Neural cell (in vitro differentiated cells): ENCODE data around the gene SLCO1B1. TPM values are rescaled to one million over a fixed set of nuclear protein-coding genes. Genes with fewer than 3 reads are reported as not detected.

Source experiments
- H2AFZ ChIP-seq: fragments of 200-600, 300-800 bp; sonication (generic), shearing (Covaris generic); 2 replicates; pipeline ENCODE4 v1.6.0; 2014; ENCODE audit warnings: low read depth, mild to moderate bottlenecking, antibody characterized with exemption, low read length, moderate library complexity
- H3F3A ChIP-seq: fragments of 200-600 bp; shearing (Covaris generic); 2 replicates; pipeline ENCODE4 v1.6.1; 2016; ENCODE audit warnings: mild to moderate bottlenecking, moderate library complexity, mixed read lengths, antibody characterized with exemption, low read length; ENCODE audit not compliant: insufficient read depth, poor library complexity, severe bottlenecking
- H3K27ac ChIP-seq: fragments of 200-600, 300-800 bp; sonication (generic), shearing (Covaris generic); 2 replicates; pipeline ENCODE4 v1.5.1; 2014; ENCODE audit warnings: mild to moderate bottlenecking, low read length, moderate library complexity
- H3K27me3 ChIP-seq: fragments of 300-800, 200-600 bp; sonication (generic), shearing (Covaris generic); 2 replicates; pipeline ENCODE4 v1.6.0; 2014; ENCODE audit warnings: mild to moderate bottlenecking, low read depth, low read length, moderate library complexity; ENCODE audit not compliant: insufficient read depth
- H3K36me3 ChIP-seq: fragments of 300-800, 200-600 bp; sonication (generic), shearing (Covaris generic); 2 replicates; pipeline ENCODE4 v1.5.1; 2014; ENCODE audit warnings: mild to moderate bottlenecking, antibody characterized with exemption, low read length, moderate library complexity; ENCODE audit not compliant: insufficient read depth
- H3K4me2 ChIP-seq: fragments of 300-800, 200-600 bp; sonication (generic), shearing (Covaris generic); 2 replicates; pipeline ENCODE4 v1.6.0; 2014; ENCODE audit warnings: mild to moderate bottlenecking, low read length
- H3K4me3 ChIP-seq: fragments of 300-800, 200-600 bp; sonication (generic), shearing (Covaris generic); 2 replicates; pipeline ENCODE4 v1.5.1; 2014; ENCODE audit warnings: mild to moderate bottlenecking, low read length, moderate library complexity
- H3K79me2 ChIP-seq: fragments of 200-600 bp; shearing (Covaris generic); replicated peaks from 2 replicates; pipeline ENCODE4 v1.6.0; 2014; ENCODE audit warnings: mild to moderate bottlenecking, low read length, moderate library complexity; ENCODE audit not compliant: insufficient read depth
- H3K9ac ChIP-seq: fragments of 300-800, 200-600 bp; sonication (generic), shearing (Covaris generic); 2 replicates; pipeline ENCODE4 v1.6.1; 2016; ENCODE audit warnings: mild to moderate bottlenecking, low read length, mixed read lengths
- H3K9me2 ChIP-seq: fragments of 200-600 bp; shearing (Covaris generic); 2 replicates; pipeline ENCODE4 v1.6.1; 2016; ENCODE audit warnings: mild to moderate bottlenecking, low read length, mixed read lengths; ENCODE audit not compliant: insufficient read depth
- H3K9me3 ChIP-seq: fragments of 200-600, 300-800 bp; sonication (generic), shearing (Covaris generic); 2 replicates; pipeline ENCODE4 v1.6.1; 2016; ENCODE audit warnings: mild to moderate bottlenecking, mixed run types, low read length, moderate library complexity, mixed read lengths
- H4K20me1 ChIP-seq: fragments of 200-600 bp; shearing (Covaris generic); 2 replicates; pipeline ENCODE4 v1.6.1; 2016; ENCODE audit warnings: mild to moderate bottlenecking, mixed run types; ENCODE audit not compliant: insufficient read depth
- CTCF ChIP-seq: fragments of 450-650 bp; IDR thresholded peaks from 2 replicates; pipeline ENCODE4 v1.5.1; 2014; ENCODE audit warnings: antibody characterized with exemption, mild to moderate bottlenecking, moderate library complexity; ENCODE audit not compliant: poor library complexity, severe bottlenecking
- EP300 ChIP-seq: fragments of 450-650 bp; conservative IDR thresholded peaks from 2 replicates; pipeline ENCODE4 v1.6.1; 2014; ENCODE audit warnings: antibody characterized with exemption, mild to moderate bottlenecking, moderate library complexity; ENCODE audit not compliant: poor library complexity, severe bottlenecking
- EZH2 ChIP-seq: fragments of 200-600, 300-800 bp; shearing (Covaris generic), sonication (generic); IDR thresholded peaks from 2 replicates; pipeline ENCODE4 v1.6.1; 2014; ENCODE audit warnings: antibody characterized with exemption, low read length, borderline replicate concordance, mild to moderate bottlenecking; ENCODE audit not compliant: insufficient read depth, poor library complexity, severe bottlenecking
- MXI1 ChIP-seq: fragments of 450-650 bp; conservative IDR thresholded peaks from 2 replicates; pipeline ENCODE4 v1.6.1; 2014; ENCODE audit warnings: antibody characterized with exemption, mild to moderate bottlenecking; ENCODE audit not compliant: poor library complexity, severe bottlenecking
- POLR2AphosphoS5 ChIP-seq: IDR thresholded peaks from 2 replicates; pipeline ENCODE4 v1.6.1; 2012
- RAD21 ChIP-seq: fragments of 450-650 bp; conservative IDR thresholded peaks from 2 replicates; pipeline ENCODE4 v1.6.1; 2014; ENCODE audit warnings: antibody characterized with exemption, mild to moderate bottlenecking, moderate library complexity
- REST ChIP-seq: IDR thresholded peaks from 2 replicates; pipeline ENCODE4 v1.6.1; 2012; ENCODE audit warnings: borderline replicate concordance
- SMC3 ChIP-seq: fragments of 450-650 bp; conservative IDR thresholded peaks from 2 replicates; pipeline ENCODE4 v1.6.1; 2014; ENCODE audit warnings: antibody characterized with exemption, mild to moderate bottlenecking, moderate library complexity; ENCODE audit not compliant: poor library complexity
- TAF1 ChIP-seq: IDR thresholded peaks from 2 replicates; pipeline ENCODE4 v1.6.1; 2012; ENCODE audit warnings: low read depth
- polyA plus RNA-seq: library from polyadenylated mRNA; depleted of rRNA; stranded (reverse); fragments of >200 nt; gene quantifications from 2 replicates; pipeline ENCODE4 v1.2.3, GENCODE V29; 2014

Gene SLCO1B1
- polyA plus RNA-seq, 1 donor from 2014 or later = not detected

GRCh38 chr12:21111732-21112131 is 19.3 kb upstream of the SLCO1B1 start:
- no peak overlapping the region for H3K4me2 ChIP-seq
- H3K27me3 ChIP-seq = no peaks in the 10 kb centered on the region
- no peak overlapping the region for H3K9ac ChIP-seq
- no peaks in the 10 kb centered on the region for H3K9me2 ChIP-seq
- TF ChIP-seq RAD21 = no peak
- no peak for TF ChIP-seq CTCF
- TF ChIP-seq MXI1 = no peak
- no peak for TF ChIP-seq TAF1
- TF ChIP-seq REST = no peak
- TF ChIP-seq EZH2 = no peak
- TF ChIP-seq EP300 = no peak
- no peak for TF ChIP-seq POLR2AphosphoS5
- no peak for TF ChIP-seq SMC3
- H3K9me3 ChIP-seq = no peaks in the 10 kb centered on the region
- no peaks in the 10 kb centered on the region for H3K79me2 ChIP-seq
- H3K4me3 ChIP-seq = no peak overlapping the region
- no peak overlapping the region for H2AFZ ChIP-seq
- H4K20me1 ChIP-seq = no peaks in the 10 kb centered on the region
- no peak overlapping the region for H3K27ac ChIP-seq
- H3K36me3 ChIP-seq = no peaks in the 10 kb centered on the region
- H3F3A ChIP-seq = no peaks in the 10 kb centered on the region

- Histone ChIP-seq H3K4me3 (no peak overlapping the region), H3K9me3 (no peaks in the 10 kb centered on the region), H4K20me1 (no peaks in the 10 kb centered on the region)
These were observed 17.7 kb upstream of the SLCO1B1 start for GRCh38 chr12:21113266-21113665.

More at GRCh38 chr12:21113266-21113665, 17.7 kb upstream of the SLCO1B1 start:
- Histone ChIP-seq H3K27me3 (no peaks in the 10 kb centered on the region), H3F3A (no peaks in the 10 kb centered on the region), H3K79me2 (no peaks in the 10 kb centered on the region), H3K4me2 (no peak overlapping the region), H3K36me3 (no peaks in the 10 kb centered on the region), H3K27ac (no peak overlapping the region), H3K9me2 (no peaks in the 10 kb centered on the region), H2AFZ (no peak overlapping the region), H3K9ac (no peak overlapping the region)
- TF ChIP-seq REST (no peak), CTCF (no peak)
